Activated naive CD8-positive, alpha-beta T cell (primary cell): ENCODE data around the gene PCYOX1L.
A peak's percentile ranks its signal among the peaks of the same experiment; 100 is the strongest.

ENCODE experiments used
- H3K27ac Mint-ChIP-seq: one replicate; pipeline ENCODE4 v1.8.0; 2021; ENCODE audit warnings: mixed read lengths
- H3K27me3 Mint-ChIP-seq: one replicate; pipeline ENCODE4 v1.8.0; 2021; ENCODE audit warnings: mixed read lengths
- H3K36me3 Mint-ChIP-seq: one replicate; pipeline ENCODE4 v1.8.0; 2021; ENCODE audit warnings: mixed read lengths
- H3K4me1 Mint-ChIP-seq: one replicate; pipeline ENCODE4 v1.8.0; 2021; ENCODE audit warnings: low read depth, mixed read lengths
- H3K4me3 Mint-ChIP-seq: one replicate; pipeline ENCODE4 v1.8.0; 2021; ENCODE audit warnings: mild to moderate bottlenecking, mixed read lengths
- H3K9me3 Mint-ChIP-seq: one replicate; pipeline ENCODE4 v1.8.0; 2021; ENCODE audit warnings: low read depth, mixed read lengths

PCYOX1L gene

DNA sequence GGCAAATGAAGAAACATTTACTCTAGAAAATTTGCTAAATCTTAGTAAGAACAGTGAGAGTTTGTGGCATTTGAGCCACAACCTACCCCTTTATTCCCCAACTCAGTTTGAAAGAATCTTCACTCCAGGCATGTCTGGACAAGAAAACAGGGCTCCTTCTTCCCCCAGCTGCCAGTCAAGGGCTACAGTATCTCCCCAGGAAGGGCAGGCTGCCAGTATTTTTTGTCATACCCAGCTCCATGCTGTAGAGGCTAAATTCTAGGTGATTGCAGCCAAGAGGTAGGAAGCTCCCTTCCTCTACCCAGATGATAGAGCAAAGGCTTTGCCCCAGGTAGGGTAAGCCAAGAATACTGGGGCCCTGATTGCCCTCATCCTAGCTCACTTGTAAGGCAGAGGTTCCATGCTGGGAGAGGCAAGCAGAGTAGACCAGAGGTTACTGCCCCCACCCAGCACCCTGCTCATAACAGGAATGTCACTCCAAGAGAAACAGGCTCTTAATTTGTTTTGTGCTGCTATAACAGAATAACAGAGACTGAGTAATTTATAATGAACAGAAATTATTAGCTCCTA lies 32.6 kb upstream of the PCYOX1L start:
- Mint-ChIP-seq H3K9me3 (no peaks in the 10 kb centered on the region), H3K27me3 (no peaks in the 10 kb centered on the region), H3K27ac (no peak overlapping the region), H3K36me3 (peaks cover 2% of the 10 kb centered on the region), H3K4me1 (no peaks in the 10 kb centered on the region), H3K4me3 (no peak overlapping the region)

DNA sequence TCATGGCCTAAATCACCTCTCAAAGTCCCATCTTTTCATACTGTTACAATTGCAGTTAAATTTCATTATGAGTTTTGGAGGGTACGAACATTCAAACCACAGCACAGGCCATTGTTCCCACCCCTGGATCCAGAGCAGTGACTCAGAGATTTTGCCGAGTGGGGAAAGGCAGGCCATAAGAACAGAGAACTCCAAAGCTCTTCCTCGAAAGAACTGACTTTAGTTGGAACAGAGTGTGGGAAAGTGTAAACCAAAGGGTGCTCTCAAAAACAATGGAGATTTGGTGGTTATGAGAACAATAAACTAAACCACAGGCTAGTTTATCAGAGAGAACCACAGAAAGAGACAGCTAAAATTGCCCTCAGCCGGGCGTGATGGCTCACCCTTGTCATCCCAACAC lies 32.0 kb upstream of the PCYOX1L start:
- H3K36me3 Mint-ChIP-seq = peaks cover 2% of the 10 kb centered on the region
- no peaks in the 10 kb centered on the region for H3K4me1 Mint-ChIP-seq
- H3K27ac Mint-ChIP-seq = no peak overlapping the region
- H3K9me3 Mint-ChIP-seq = no peaks in the 10 kb centered on the region
- no peak overlapping the region for H3K4me3 Mint-ChIP-seq
- H3K27me3 Mint-ChIP-seq = no peaks in the 10 kb centered on the region

- no peaks in the 10 kb centered on the region for H3K27me3 Mint-ChIP-seq
- H3K4me1 Mint-ChIP-seq = no peaks in the 10 kb centered on the region
- H3K4me3 Mint-ChIP-seq = no peak overlapping the region
- H3K9me3 Mint-ChIP-seq = no peaks in the 10 kb centered on the region
- no peak overlapping the region for H3K27ac Mint-ChIP-seq
- peaks cover 2% of the 10 kb centered on the region for H3K36me3 Mint-ChIP-seq
These were observed 31.2 kb upstream of the PCYOX1L start for GRCh38 chr5:149326611-149327010.

DNA sequence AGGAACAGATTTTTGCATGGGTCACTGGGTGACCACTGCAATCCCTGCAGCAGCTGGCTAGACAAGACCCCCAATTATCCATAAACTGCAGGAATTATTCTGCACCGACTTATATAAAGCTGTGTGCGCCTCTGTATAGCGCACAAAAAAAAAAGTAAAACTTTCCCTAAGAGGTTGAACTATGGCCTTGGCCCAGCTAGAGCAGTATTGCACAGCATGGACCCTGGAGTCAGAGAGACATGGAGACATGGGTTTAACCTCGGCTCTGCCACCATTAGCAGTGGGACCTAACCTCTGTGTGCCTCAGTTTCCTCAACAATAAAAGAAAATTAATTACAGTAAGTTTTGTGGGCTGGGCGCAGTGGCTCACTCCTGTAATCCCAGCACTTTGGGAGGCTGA lies 29.7 kb upstream of the PCYOX1L start:
- Mint-ChIP-seq H3K9me3 (no peaks in the 10 kb centered on the region), H3K4me1 (no peaks in the 10 kb centered on the region), H3K27me3 (no peaks in the 10 kb centered on the region), H3K4me3 (no peak overlapping the region), H3K27ac (no peak overlapping the region), H3K36me3 (peaks cover 2% of the 10 kb centered on the region)

DNA sequence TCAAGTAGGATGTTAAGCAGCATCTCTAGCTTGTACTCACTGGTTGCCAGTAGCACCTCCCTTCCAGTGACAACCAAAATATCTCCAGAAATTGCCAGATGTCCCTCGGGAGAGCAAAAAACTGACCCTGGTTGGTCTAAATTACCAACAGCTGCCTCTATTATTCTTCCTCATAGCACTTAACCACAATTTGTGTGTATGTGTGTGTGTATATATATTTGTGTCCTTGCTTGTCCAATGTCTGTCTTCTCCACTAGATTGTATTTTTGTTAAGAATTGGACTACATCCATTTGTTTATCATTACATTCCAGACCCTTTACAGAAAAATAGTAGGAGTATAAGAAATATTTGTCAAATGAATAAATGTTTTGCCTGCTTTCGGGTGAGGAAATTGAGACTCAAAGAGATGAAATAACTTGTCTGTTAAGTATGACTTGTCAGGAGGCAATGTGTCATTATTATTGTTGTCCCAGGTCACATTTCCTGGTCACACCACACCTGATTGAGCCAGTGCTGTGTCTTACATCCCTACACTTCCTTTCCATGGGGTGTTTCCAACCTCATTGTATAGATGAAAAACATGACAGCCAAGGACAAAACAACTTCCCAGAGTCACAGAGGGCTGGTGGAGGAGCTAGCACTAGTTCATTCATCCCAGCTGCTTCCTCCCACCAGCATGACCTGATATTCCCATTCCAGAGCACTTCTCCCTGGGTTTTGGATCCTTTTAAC lies 24.0 kb upstream of the PCYOX1L start:
- Mint-ChIP-seq H3K9me3 (no peaks in the 10 kb centered on the region), H3K27ac (no peak overlapping the region), H3K36me3 (no peaks in the 10 kb centered on the region), H3K27me3 (no peaks in the 10 kb centered on the region), H3K4me1 (no peaks in the 10 kb centered on the region), H3K4me3 (no peak overlapping the region)

DNA sequence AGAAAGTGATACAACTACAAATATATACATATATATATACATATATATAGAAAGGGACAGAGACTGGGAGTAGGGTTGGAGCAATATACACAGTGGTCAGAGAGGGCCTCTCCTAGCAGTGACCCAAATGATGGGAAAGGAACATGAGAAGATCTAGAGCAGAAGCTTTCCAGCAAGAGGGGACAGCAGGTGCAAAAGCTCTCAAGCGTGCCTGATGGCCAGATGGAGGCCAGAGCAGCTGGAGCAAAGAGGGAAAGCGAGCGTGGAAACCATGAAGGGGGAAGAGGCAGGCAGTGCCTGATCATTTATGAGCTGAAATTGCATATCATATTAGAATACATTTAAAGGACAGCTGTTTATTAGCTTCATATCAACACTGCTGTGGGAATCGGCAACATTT lies 20.1 kb upstream of the PCYOX1L start:
- no peaks in the 10 kb centered on the region for H3K27me3 Mint-ChIP-seq
- no peak overlapping the region for H3K27ac Mint-ChIP-seq
- no peaks in the 10 kb centered on the region for H3K36me3 Mint-ChIP-seq
- H3K4me1 Mint-ChIP-seq = no peaks in the 10 kb centered on the region
- H3K4me3 Mint-ChIP-seq = no peak overlapping the region
- no peaks in the 10 kb centered on the region for H3K9me3 Mint-ChIP-seq

- Mint-ChIP-seq H3K27me3 (no peaks in the 10 kb centered on the region), H3K9me3 (no peaks in the 10 kb centered on the region), H3K4me3 (no peak overlapping the region), H3K4me1 (peaks cover under 1% of the 10 kb centered on the region), H3K36me3 (no peaks in the 10 kb centered on the region), H3K27ac (no peak overlapping the region)
These were observed 19.5 kb upstream of the PCYOX1L start for GRCh38 chr5:149338364-149338763.

- no peaks in the 10 kb centered on the region for H3K9me3 Mint-ChIP-seq
- no peaks in the 10 kb centered on the region for H3K36me3 Mint-ChIP-seq
- no peak overlapping the region for H3K27ac Mint-ChIP-seq
- H3K4me3 Mint-ChIP-seq = no peak overlapping the region
- no peaks in the 10 kb centered on the region for H3K27me3 Mint-ChIP-seq
- H3K4me1 Mint-ChIP-seq = peaks cover 17% of the 10 kb centered on the region
These were observed 16.9 kb upstream of the PCYOX1L start for GRCh38 chr5:149340920-149341319.

GRCh38 chr5:149341876-149342275 lies 16.0 kb upstream of the PCYOX1L start:
- Mint-ChIP-seq H3K27me3 (no peaks in the 10 kb centered on the region), H3K4me3 (no peak overlapping the region), H3K4me1 (peaks cover 24% of the 10 kb centered on the region), H3K36me3 (no peaks in the 10 kb centered on the region), H3K27ac (no peak overlapping the region), H3K9me3 (no peaks in the 10 kb centered on the region)

DNA sequence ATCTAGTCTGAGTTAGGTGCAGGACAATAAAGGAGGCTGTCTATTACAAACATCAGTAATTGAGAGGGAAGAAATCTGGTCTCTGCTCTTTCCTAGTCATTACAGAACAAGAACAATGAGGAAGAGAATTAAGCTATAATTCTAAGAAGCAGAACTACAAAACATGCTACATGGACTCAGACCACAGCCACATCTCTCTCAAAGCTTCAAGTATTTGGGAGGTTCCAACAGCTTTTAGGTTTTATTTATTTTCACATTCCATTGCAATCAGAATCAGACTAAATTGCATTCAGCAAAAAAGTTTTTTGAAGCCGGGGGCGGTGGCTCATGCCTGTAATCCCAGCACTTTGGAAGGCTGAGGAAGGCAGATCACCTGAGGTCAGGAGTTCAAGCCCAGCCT lies 13.7 kb upstream of the PCYOX1L start:
- H3K9me3 Mint-ChIP-seq = no peaks in the 10 kb centered on the region
- peaks cover 11% of the 10 kb centered on the region for H3K36me3 Mint-ChIP-seq
- peaks cover 47% of the 10 kb centered on the region for H3K4me1 Mint-ChIP-seq
- peak overlapping the region; percentile 59 for H3K27ac Mint-ChIP-seq
- no peaks in the 10 kb centered on the region for H3K27me3 Mint-ChIP-seq
- peak overlapping the region; percentile 99 for H3K4me3 Mint-ChIP-seq

DNA sequence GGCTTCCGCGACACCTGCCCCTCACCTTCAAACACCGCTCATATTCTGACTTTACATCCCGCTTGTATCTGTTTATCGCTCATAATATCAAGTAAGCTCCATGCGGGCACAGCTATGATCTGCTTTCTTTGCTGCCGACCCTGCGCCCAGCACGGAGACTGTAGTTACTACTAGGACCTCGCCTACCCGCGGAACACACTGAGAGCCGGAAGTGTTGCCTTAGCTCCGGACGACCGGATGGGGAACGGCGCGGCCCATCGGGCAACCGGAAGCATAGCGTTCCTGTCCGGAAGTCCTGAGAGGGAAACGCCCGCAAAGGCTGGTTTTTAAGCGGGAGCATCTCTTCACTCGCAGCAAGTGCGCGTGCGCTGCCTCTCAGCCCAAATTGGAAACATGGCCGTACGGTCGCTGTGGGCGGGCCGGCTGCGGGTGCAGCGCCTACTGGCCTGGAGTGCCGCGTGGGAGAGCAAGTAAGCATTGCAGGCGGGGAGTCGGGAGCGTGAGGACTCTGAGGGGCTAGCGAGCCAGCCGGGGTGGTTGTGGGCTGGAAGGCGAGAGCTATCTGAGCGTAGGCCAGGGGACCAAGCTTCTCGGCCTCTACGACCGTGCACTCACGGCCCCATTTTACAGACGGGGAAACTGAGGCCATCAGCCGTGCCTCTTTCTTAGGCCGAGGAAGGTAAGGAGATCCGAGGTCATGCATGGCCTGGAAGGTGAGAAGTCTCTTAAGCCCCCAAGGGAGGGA lies 12.5 kb upstream of the PCYOX1L start, which contains the start of gene GRPEL2:
GRPEL2 (plus strand) TSS at position 353 of the 745 bp plus-strand sequence; CDS start at position 394, 41 bp downstream.
- peaks cover 59% of the 10 kb centered on the region for H3K4me1 Mint-ChIP-seq

DNA sequence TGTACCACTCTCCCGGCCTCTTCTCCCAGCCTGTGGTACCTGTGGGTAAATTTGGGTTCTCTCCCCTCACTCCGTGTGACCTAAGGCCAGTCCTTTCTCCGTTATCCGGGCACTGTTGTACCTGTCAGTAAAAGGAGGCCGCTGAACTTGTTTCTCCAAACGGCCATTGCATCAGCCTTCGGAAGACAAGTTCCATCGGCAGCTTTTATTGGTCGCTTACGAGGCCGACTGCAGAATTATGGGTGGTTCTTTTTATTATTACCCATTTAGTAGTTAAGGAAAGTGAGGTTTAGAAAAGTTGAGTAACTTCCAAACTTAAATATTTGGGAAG lies 12.0 kb upstream of the PCYOX1L start:
- Mint-ChIP-seq H3K9me3 (no peaks in the 10 kb centered on the region), H3K36me3 (peaks cover 23% of the 10 kb centered on the region), H3K27ac (peak overlapping the region; percentile 99), H3K4me3 (peak overlapping the region; percentile 99), H3K4me1 (peaks cover 64% of the 10 kb centered on the region), H3K27me3 (no peaks in the 10 kb centered on the region)

More for the DNA sequence above, 12.5 kb upstream of the PCYOX1L start, which contains the start of gene GRPEL2:
- Mint-ChIP-seq H3K36me3 (peaks cover 18% of the 10 kb centered on the region), H3K9me3 (no peaks in the 10 kb centered on the region), H3K27ac (peak within 1 kb of the TSS; percentile 99), H3K4me3 (peak within 1 kb of the TSS; percentile 99), H3K27me3 (no peaks in the 10 kb centered on the region)

- Mint-ChIP-seq H3K4me3 (peak overlapping the region; percentile 99), H3K9me3 (no peaks in the 10 kb centered on the region), H3K36me3 (peaks cover 29% of the 10 kb centered on the region), H3K4me1 (peaks cover 79% of the 10 kb centered on the region), H3K27me3 (no peaks in the 10 kb centered on the region), H3K27ac (peak overlapping the region; percentile 94)
These were observed 9.3 kb upstream of the PCYOX1L start for GRCh38 chr5:149348518-149348917.

- Mint-ChIP-seq H3K4me3 (peak overlapping the region; percentile 99), H3K27me3 (no peaks in the 10 kb centered on the region), H3K27ac (peak overlapping the region; percentile 94), H3K9me3 (no peaks in the 10 kb centered on the region), H3K36me3 (peaks cover 29% of the 10 kb centered on the region), H3K4me1 (peaks cover 79% of the 10 kb centered on the region)
These were observed 8.5 kb upstream of the PCYOX1L start for GRCh38 chr5:149349382-149349781.

GRCh38 chr5:149352169-149352568 lies 5.7 kb upstream of the PCYOX1L start:
- Mint-ChIP-seq H3K27ac (peak overlapping the region; percentile 41), H3K4me1 (peaks cover 75% of the 10 kb centered on the region), H3K36me3 (peaks cover 31% of the 10 kb centered on the region), H3K4me3 (no peak overlapping the region), H3K27me3 (no peaks in the 10 kb centered on the region), H3K9me3 (no peaks in the 10 kb centered on the region)
